PFSK-1 (cell line): Measurements from ENCODE around the gene FDX2.

Experiments used
- FOXP2 ChIP-seq: optimal IDR thresholded peaks from 2 replicates; pipeline ENCODE3; 2011; ENCODE audit warnings: borderline replicate concordance, control low read depth, inconsistent platforms; ENCODE audit not compliant: insufficient read depth; ENCODE audit errors: extremely low read length, extremely low read depth
- POLR2AphosphoS5 ChIP-seq: IDR thresholded peaks from 2 replicates; pipeline ENCODE4 v1.6.1; 2012; ENCODE audit warnings: low read depth, mild to moderate bottlenecking, control low read depth, low read length, moderate library complexity
- REST ChIP-seq, 2 experiments: IDR thresholded peaks; 2 replicates each; pipeline versions ENCODE4 v1.6.1 to v1.8.0; 2011 to 2012; ENCODE audit warnings: low read depth in 2 of 2, low read length in 2 of 2, control low read depth in 1 of 2, inconsistent platforms in 1 of 2, mild to moderate bottlenecking in 1 of 2, moderate library complexity in 1 of 2; ENCODE audit not compliant: insufficient read depth in 1 of 2
- SIN3A ChIP-seq: IDR thresholded peaks from 2 replicates; pipeline ENCODE4 v1.6.1; 2012; ENCODE audit warnings: mild to moderate bottlenecking, low read length, moderate library complexity, borderline replicate concordance; ENCODE audit not compliant: insufficient read depth

DNA sequence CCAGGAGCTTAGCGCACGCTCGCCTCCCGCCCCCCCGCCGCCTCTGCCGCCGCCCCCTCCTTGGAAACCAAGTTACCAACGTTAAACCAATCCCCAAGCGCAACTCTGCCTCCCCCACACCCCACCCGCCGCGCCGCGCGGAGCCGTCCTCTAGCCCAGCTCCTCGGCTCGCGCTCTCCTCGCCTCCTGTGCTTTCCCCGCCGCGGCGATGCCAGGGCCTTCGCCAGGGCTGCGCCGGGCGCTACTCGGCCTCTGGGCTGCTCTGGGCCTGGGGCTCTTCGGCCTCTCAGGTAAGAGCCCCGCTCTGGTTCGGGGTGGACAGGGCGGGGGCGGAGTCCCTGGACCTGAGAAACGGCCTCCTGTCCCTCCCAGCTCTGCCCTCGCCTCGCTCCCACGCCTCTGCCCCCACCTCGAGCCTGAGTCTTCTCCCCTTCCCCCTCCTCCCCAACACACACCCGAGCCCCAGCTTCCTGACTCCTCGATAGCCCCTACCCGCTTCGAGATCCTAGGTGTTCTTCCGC is 25.9 kb downstream of the FDX2 start, which contains the start of gene ICAM5:
- no peak for TF ChIP-seq REST (IDR thresholded peaks at IDR 0.05; ENCODE audit: insufficient read depth in 1 of 2, low read depth in 2 of 2, low read length in 2 of 2)
- TF ChIP-seq FOXP2: no peak
- no peak for TF ChIP-seq SIN3A
- no peak for TF ChIP-seq POLR2AphosphoS5
